ENCODE measurements around the gene THADA.

THADA gene

GRCh38 chr2:43429369-43429768 is 166.5 kb downstream of the THADA start:
- Histone ChIP-seq H3K27ac (no peak overlapping the region), H3K4me1 (ENCODE audit: low read depth, poor library complexity, severe bottlenecking) (peaks cover 68% of the 10 kb centered on the region), H3K27me3 (ENCODE audit: insufficient read depth, low read depth) (no peaks in the 10 kb centered on the region), H2AFZ (ENCODE audit: low read depth) (no peak overlapping the region), H3K9ac (no peak overlapping the region), H3K4me2 (no peak overlapping the region), H4K20me1 (ENCODE audit: insufficient read depth) (no peaks in the 10 kb centered on the region), H3K4me3 (IDR thresholded peaks at IDR 0.05; ENCODE audit: insufficient read depth, low read depth, low read length) (no peak overlapping the region), H3K79me2 (ENCODE audit: insufficient read depth, low read depth) (no peaks in the 10 kb centered on the region), H3K36me3 (ENCODE audit: insufficient read depth) (no peaks in the 10 kb centered on the region)
- TF ChIP-seq CTCF (conservative IDR thresholded peaks at IDR 0.05; ENCODE audit: low read depth, low read length): no peak

- no peaks in the 10 kb centered on the region for H3K27me3 ChIP-seq (ENCODE audit: insufficient read depth, low read depth)
- no peaks in the 10 kb centered on the region for H4K20me1 ChIP-seq (ENCODE audit: insufficient read depth)
- no peak overlapping the region for H2AFZ ChIP-seq (ENCODE audit: low read depth)
- H3K27ac ChIP-seq: peak overlapping the region; percentile 76
- no peak for TF ChIP-seq CTCF (conservative IDR thresholded peaks at IDR 0.05; ENCODE audit: low read depth, low read length)
- H3K79me2 ChIP-seq (ENCODE audit: insufficient read depth, low read depth): no peaks in the 10 kb centered on the region
- H3K4me2 ChIP-seq: peak overlapping the region; percentile 64
- peak overlapping the region; percentile 52 for H3K4me3 ChIP-seq (IDR thresholded peaks at IDR 0.05; ENCODE audit: insufficient read depth, low read depth, low read length)
- no peaks in the 10 kb centered on the region for H3K36me3 ChIP-seq (ENCODE audit: insufficient read depth)
- H3K9ac ChIP-seq: peak overlapping the region; percentile 16; the same call in 1 of the 2 replicates
- peaks cover 91% of the 10 kb centered on the region for H3K4me1 ChIP-seq (ENCODE audit: low read depth, poor library complexity, severe bottlenecking)
Measured at GRCh38 chr2:43427032-43427424, 168.8 kb downstream of the THADA start.

- no peaks in the 10 kb centered on the region for H3K79me2 ChIP-seq (ENCODE audit: insufficient read depth, low read depth)
- no peak overlapping the region for H2AFZ ChIP-seq (ENCODE audit: low read depth)
- peak overlapping the region; percentile 16; the same call in 1 of the 2 replicates for H3K9ac ChIP-seq
- H3K4me1 ChIP-seq (ENCODE audit: low read depth, poor library complexity, severe bottlenecking): peaks cover 97% of the 10 kb centered on the region
- H3K27ac ChIP-seq: peak overlapping the region; percentile 76
- H4K20me1 ChIP-seq (ENCODE audit: insufficient read depth): no peaks in the 10 kb centered on the region
- peak overlapping the region; percentile 64 for H3K4me2 ChIP-seq
- H3K4me3 ChIP-seq (IDR thresholded peaks at IDR 0.05; ENCODE audit: insufficient read depth, low read depth, low read length): peak overlapping the region; percentile 52
- no peaks in the 10 kb centered on the region for H3K36me3 ChIP-seq (ENCODE audit: insufficient read depth)
- TF ChIP-seq CTCF (conservative IDR thresholded peaks at IDR 0.05; ENCODE audit: low read depth, low read length): no peak
- no peaks in the 10 kb centered on the region for H3K27me3 ChIP-seq (ENCODE audit: insufficient read depth, low read depth)
Measured at GRCh38 chr2:43426305-43427031, 169.4 kb downstream of the THADA start.

DNA sequence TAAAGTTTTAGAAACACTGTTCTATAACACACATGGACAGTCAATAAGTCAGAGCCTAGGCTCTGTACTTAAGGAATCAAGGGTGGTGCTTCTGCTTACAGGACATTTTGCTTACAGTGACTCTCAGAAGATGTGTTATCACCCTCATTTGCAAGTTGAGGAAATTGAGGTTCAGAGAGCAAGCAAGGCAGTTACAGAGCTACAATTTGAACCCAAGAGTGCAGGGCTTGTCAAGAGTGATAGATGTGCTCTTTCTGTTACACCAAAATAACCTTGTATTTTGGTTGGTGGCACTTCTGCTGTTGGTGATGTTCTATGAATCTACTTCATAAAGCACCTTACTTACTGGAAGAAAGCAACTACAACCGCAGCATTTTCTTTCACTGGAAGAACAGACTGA is 170.2 kb downstream of the THADA start:
- no peaks in the 10 kb centered on the region for H3K36me3 ChIP-seq (ENCODE audit: insufficient read depth)
- H2AFZ ChIP-seq (ENCODE audit: low read depth): no peak overlapping the region
- no peaks in the 10 kb centered on the region for H3K79me2 ChIP-seq (ENCODE audit: insufficient read depth, low read depth)
- H3K4me2 ChIP-seq: peak overlapping the region; percentile 64
- H3K27ac ChIP-seq: peak overlapping the region; percentile 76
- peaks cover 100% of the 10 kb centered on the region for H3K4me1 ChIP-seq (ENCODE audit: low read depth, poor library complexity, severe bottlenecking)
- no peak overlapping the region for H3K4me3 ChIP-seq (IDR thresholded peaks at IDR 0.05; ENCODE audit: insufficient read depth, low read depth, low read length)
- no peaks in the 10 kb centered on the region for H4K20me1 ChIP-seq (ENCODE audit: insufficient read depth)
- no peak for TF ChIP-seq CTCF (conservative IDR thresholded peaks at IDR 0.05; ENCODE audit: low read depth, low read length)
- H3K27me3 ChIP-seq (ENCODE audit: insufficient read depth, low read depth): no peaks in the 10 kb centered on the region
- peak overlapping the region; percentile 16; the same call in 1 of the 2 replicates for H3K9ac ChIP-seq

Measured in KMS-11 (cell line).